Fibroblast of pulmonary artery (primary cell): ENCODE data around the gene ADAR.

Experiments used
- DNase-seq: peaks from one replicate; pipeline ENCODE4 v3.0.0-alpha.2; 2010; ENCODE audit warnings: low read depth
- H3K4me3 ChIP-seq: replicated peaks from 2 replicates; pipeline ENCODE4 v1.5.1; 2011; ENCODE audit warnings: low read depth, mild to moderate bottlenecking, control low read depth, low read length, moderate library complexity
- TF ChIP-seq, protein P1 (sequence below): IDR thresholded peaks from 2 replicates; pipeline ENCODE4 v1.5.1; 2011; ENCODE audit warnings: mild to moderate bottlenecking, control low read depth, low read length, inconsistent platforms; ENCODE audit errors: missing control alignments

The ADAR gene

DNA sequence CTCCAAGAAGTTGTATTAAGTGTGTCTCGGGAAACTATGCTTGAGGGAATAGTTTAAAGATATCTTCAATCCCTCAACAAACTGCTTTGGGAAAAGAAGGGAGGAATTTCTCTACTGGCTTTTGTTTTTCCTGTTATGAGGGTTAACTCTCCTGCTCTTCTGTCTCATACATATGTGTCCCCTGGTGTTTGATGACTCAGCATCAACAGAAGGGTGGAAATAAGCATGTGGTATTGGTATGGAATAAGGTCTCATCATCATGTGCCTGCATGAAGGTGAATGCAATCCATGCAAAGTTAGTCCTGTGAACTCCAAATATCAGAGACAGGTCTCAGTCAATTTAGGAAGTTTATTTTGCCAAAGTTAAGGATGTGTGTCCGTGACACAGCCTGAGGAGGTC lies 27.2 kb upstream of the ADAR start:
- H3K4me3 ChIP-seq, result no peak overlapping the region
- DNase-seq, result no peak
- TF ChIP-seq, protein P1, sequence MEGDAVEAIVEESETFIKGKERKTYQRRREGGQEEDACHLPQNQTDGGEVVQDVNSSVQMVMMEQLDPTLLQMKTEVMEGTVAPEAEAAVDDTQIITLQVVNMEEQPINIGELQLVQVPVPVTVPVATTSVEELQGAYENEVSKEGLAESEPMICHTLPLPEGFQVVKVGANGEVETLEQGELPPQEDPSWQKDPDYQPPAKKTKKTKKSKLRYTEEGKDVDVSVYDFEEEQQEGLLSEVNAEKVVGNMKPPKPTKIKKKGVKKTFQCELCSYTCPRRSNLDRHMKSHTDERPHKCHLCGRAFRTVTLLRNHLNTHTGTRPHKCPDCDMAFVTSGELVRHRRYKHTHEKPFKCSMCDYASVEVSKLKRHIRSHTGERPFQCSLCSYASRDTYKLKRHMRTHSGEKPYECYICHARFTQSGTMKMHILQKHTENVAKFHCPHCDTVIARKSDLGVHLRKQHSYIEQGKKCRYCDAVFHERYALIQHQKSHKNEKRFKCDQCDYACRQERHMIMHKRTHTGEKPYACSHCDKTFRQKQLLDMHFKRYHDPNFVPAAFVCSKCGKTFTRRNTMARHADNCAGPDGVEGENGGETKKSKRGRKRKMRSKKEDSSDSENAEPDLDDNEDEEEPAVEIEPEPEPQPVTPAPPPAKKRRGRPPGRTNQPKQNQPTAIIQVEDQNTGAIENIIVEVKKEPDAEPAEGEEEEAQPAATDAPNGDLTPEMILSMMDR, result no peak

DNA sequence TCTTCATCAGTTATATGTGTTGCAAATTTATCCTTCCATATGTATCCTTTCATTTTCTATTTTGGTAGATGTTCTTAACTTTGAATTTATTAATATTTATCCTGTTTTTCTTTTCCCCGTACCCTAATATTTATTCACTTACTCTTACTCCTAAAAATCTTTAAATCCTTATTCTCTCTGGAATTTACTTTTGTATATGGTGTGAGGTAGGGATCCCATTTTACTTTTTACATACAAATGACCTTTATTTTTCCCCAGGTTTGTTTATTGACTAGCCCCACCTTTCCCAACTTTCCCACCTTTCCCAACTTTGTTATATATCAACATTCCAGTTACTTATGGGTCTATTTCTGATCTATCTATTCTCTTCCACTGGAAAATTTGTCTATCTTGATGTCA lies 21.7 kb upstream of the ADAR start:
- TF ChIP-seq, protein P1, result no peak
- no peak for DNase-seq
- H3K4me3 ChIP-seq, result no peak overlapping the region

DNA sequence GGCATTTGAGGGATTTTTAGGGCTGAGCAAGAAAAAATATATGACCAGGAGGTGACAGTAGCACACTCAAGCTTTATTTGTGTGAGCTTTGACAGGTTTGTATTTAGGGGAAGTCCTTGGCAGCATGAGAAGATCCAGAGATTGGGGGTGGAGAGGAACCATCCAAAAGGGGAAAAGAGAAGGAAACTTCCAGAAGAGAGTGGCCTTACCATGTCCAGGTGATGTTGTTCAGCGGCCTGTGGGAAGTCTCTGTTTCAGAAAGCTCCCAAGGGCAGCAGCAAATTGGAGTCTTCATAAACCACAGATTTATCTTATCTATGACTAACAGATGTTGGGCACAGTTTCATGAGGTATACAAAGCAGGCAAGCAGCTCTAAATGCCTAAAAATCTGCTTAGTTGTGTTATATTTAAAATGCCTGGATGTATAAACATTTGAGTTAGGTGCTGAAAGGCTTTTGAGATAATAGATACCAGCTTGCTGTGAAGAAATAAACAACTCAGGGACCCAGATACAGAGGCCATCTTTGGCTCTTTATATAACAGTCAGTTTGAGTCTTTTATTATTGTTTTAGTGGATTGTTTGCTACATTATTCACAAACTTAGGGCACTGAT lies 21.2 kb upstream of the ADAR start:
- TF ChIP-seq, protein P1, result no peak
- H3K4me3 ChIP-seq, result no peak overlapping the region
- DNase-seq, result peak; percentile 35

DNA sequence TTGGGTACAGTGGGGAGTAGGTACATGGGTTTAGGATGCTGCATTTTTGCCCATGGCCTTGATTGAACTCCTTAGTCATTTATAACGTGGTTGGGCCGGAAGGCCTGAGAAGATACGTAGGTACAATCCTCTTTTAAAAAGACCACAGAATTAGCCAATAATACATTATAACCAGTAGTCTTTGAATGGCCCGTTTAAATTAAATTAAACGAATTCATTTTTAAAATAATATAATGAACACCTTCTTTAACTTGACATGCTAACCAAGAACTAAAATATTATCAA lies 20.1 kb upstream of the ADAR start:
- TF ChIP-seq, protein P1, result no peak
- no peak for DNase-seq
- H3K4me3 ChIP-seq, result peak overlapping the region; percentile 88

DNA sequence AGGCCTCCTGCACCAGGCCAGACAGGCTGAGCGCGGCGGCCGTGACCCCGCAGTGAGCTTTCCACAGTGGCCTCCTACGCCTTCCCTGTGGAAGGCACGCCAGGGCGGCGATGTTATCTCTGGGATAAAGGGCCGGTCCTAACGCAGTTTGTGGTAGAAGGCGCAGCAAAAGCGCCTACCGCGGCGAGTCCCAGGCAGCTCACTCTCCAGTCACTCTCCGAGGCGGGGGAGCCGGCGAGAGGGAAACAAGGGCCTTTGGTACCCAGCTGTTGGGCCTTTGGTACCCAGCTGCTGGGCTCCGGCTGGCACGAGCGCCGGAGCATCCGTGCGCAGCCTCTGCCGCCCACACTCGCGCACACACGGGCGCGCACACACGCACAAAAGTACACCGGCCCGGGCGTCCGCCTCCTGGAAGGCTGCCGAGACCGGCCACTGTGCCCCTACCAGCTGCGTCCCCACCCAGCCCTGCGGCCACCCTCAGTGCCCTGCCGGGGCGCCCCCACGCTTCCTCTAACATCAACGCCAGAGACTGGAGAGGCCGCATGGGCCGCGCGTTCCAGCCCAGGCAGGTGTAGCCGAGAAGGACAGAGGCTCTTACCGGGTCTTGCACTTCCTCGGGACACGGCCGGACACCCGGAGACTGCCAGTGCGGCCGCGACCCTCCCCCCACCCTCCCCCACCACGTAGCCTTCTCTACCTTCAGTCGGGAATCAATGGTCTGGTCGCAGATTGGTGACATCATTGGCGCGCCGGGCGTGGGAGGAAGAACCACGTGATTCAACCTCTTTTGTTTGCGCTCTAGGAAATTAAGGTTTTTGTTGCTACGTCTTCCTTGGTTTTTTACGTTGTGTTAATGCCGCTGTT lies 19.5 kb upstream of the ADAR start:
- H3K4me3 ChIP-seq, result peak overlapping the region; percentile 88
- TF ChIP-seq, protein P1, result no peak
- peak; percentile 92 for DNase-seq

DNA sequence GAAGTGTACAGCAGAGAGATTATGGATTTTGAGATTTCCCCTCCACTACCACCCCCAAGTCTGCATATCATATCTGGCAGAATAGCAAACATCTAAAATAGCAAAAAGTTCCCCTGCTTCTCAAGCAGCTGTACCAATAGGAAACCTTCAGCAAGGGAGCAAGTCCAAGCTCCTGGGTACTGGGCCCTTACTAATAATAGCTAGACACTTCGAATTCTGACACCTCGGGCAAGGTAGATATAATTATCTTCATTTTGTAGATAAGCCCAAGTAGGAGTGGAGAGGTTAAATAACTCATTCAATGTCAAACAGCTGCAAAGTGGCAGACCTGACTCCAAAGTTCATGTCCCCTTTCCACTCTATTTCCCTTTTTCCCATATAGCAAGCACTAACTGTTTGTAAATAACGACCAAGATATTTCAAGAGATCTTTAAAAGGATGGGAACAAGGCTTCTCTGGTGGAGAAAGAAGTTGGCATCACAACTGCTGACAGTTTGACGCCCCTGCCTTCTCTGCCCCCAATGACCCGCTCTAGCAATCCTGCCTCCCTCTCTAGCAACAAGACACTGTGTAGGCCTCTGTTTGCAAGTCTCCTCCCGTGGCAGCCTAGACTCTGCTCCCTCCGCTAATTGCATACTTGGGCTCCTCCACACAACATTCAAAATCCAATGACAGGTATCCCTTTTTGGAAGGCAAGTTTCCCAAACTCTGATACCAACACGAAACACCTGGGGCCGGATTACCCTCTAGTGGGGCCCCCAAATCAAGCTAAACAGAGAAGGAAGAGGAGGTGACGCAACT lies 18.7 kb upstream of the ADAR start:
- TF ChIP-seq, protein P1, result no peak
- no peak for DNase-seq
- H3K4me3 ChIP-seq, result peak overlapping the region; percentile 88
